Ovary (tissue), 9 donors: Measurements from ENCODE around the gene TIRAP. TPM values are rescaled to one million over a fixed set of nuclear protein-coding genes. Genes with fewer than 3 reads are reported as not detected.

Experiments
- DNase-seq, 5 donors: peaks; one replicate each; pipeline ENCODE4 v3.0.0-alpha.2; 2019 to 2020
- H3K27ac ChIP-seq, 2 donors: fragments of 200-600 bp; one replicate each; pipeline versions ENCODE4 v1.5.1 to v1.8.0; 2019 to 2022
- H3K27me3 ChIP-seq: fragments of 200-600 bp; one replicate; pipeline ENCODE4 v1.8.0; 2022
- H3K36me3 ChIP-seq: fragments of 200-600 bp; sonication (generic); one replicate; pipeline ENCODE4 v1.5.1; 2019
- H3K4me1 ChIP-seq: one replicate; pipeline ENCODE4 v1.8.1; 2013; ENCODE audit warnings: mild to moderate bottlenecking, moderate library complexity; ENCODE audit not compliant: insufficient read depth
- H3K4me3 ChIP-seq: fragments of 200-600 bp; sonication (generic); one replicate; pipeline ENCODE4 v1.5.1; 2017
- H3K9me3 ChIP-seq, 2 donors: fragments of 200-600 bp in 1 of 2; sonication (generic) in 1 of 2; one replicate each; pipeline versions ENCODE4 v1.5.1 to v1.8.1; 2013 to 2019; ENCODE audit warnings: mild to moderate bottlenecking in 1 of 2, moderate library complexity in 1 of 2
- EP300 ChIP-seq: sonication (generic); formaldehyde crosslinking; IDR thresholded peaks from one replicate; pipeline ENCODE4 v1.6.1; 2017; ENCODE audit warnings: antibody characterized with exemption
- POLR2A ChIP-seq: fragments of 450-650 bp; IDR thresholded peaks from one replicate; pipeline ENCODE4 v1.6.1; 2017; ENCODE audit warnings: antibody characterized with exemption, mild to moderate bottlenecking, moderate library complexity
- WGBS, 3 donors: extraction: QIAGEN DNeasy Blood & Tissue Kit in 1 of 3; methylation state at CpG; one replicate each; pipeline versions ENCODE4 v1.1.5 to v1.1.7; 2013 to 2017; 5-methylcytosine and 5-hydroxymethylcytosine counted together
- intact Hi-C, 4 donors: fragments of 100-400 bp; cut with DNase I; formaldehyde crosslinking; loops; one replicate each; pipeline versions ENCODE4 v1.11.0 to v1.15.1; 2022 to 2023
- polyA plus RNA-seq, 2 donors: library from polyadenylated mRNA; stranded (reverse); fragments of 200-250 nt in 1 of 2; fragments of 350-450 nt in 1 of 2; fragmentation: Illumina TruSeq in 1 of 2; extraction: RNeasy Lipid Tissue Mini Kit (QIAGEN cat#74804) in 1 of 2; gene quantifications; one replicate each; pipeline ENCODE4 v1.2.3, GENCODE V29; 2013 to 2014
- total RNA-seq, 7 donors: library from RNA; depleted of rRNA in 2 of 7; stranded (reverse); fragments of >200 nt in 2 of 7; fragmentation: NEBNext Ultra II Directional in 3 of 7; extraction: Animal tissue kit (Norgen Biotek cat#: 25700) in 3 of 7; gene quantifications; one replicate each; pipeline versions ENCODE4 v1.1.0 to v1.2.4, GENCODE V29; 2016 to 2023
- TF ChIP-seq, protein P1 (sequence below), 3 donors: fragments of 450-650 bp in 2 of 3; fragments of 200-600 bp in 1 of 3; IDR thresholded peaks; one replicate each; pipeline versions ENCODE4 v1.5.1 to v1.8.0; 2016 to 2022; ENCODE audit warnings: antibody characterized with exemption in 3 of 3, mild to moderate bottlenecking in 1 of 3
- donor health status: DM: no; HTN: no; CAD: no; lungs with moderate emphysema.
- donor health status: DM: no; HTN: no; CAD: no.
- donor health status: Bipolar disorder and iron deficiency.
- donor health status: DM: yes; HTN: yes; CAD: no.
- donor health status: DM: no; HTN: no; CAD: no.
- donor health status: DM: yes; HTN: yes; CAD: no.

Gene TIRAP
- total and polyA plus RNA-seq, 9 donors = 7.6 to 16.0 (median 14.5) TPM

DNA sequence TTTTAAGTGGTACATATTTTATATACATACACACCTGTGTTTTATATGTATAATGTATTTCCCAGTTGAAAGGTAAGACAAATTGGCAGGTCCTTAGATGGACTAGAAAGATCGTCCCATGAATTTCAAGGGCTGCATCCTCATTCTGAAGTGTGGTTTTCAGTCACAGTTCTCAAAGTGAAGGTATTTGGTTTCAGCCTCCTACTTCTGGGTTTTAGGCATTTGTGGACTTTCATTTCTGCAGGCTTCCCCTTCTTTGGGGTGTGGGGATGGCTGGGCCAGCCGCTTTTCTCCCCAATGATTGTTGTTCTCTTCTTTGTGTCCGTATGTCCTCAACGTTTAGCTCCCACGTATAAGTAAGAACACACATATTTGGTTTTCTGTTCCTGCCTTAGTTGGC lies 30.9 kb downstream of the TIRAP start:
- H3K4me3 ChIP-seq = no peak overlapping the region

DNA sequence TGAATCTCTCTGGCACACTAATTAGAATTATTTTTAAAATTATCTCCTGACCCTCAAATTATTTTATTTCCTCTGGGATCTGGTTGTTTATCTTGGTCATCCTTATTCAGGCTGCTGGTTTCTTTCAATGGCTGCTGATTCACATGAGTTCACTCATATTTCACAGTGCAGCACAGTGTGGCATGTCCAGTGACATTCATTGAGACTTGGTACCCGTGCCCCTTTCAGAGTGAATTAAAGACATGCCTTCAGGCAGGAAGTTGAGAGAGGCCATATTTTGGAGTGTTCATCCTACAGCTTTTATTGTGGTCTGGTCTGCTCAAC lies 34.5 kb downstream of the TIRAP start:
- WGBS, 3 donors = 26 to 37% (median 35%) methylated on average over 1 of the region's 1 CpG
- intact Hi-C loops = loop anchor here in 3 of 4 donors (5.0 to 10.0 kb wide), 3 partner anchors 40 to 117 kb away; partner anchors contain the start of gene ST3GAL4 (in 1 of the 3)
- TF ChIP-seq, protein P1, sequence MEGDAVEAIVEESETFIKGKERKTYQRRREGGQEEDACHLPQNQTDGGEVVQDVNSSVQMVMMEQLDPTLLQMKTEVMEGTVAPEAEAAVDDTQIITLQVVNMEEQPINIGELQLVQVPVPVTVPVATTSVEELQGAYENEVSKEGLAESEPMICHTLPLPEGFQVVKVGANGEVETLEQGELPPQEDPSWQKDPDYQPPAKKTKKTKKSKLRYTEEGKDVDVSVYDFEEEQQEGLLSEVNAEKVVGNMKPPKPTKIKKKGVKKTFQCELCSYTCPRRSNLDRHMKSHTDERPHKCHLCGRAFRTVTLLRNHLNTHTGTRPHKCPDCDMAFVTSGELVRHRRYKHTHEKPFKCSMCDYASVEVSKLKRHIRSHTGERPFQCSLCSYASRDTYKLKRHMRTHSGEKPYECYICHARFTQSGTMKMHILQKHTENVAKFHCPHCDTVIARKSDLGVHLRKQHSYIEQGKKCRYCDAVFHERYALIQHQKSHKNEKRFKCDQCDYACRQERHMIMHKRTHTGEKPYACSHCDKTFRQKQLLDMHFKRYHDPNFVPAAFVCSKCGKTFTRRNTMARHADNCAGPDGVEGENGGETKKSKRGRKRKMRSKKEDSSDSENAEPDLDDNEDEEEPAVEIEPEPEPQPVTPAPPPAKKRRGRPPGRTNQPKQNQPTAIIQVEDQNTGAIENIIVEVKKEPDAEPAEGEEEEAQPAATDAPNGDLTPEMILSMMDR (IDR thresholded peaks at IDR 0.05) = no peak
- no peak for TF ChIP-seq POLR2A
- TF ChIP-seq EP300 = no peak

More for the DNA sequence above, 30.9 kb downstream of the TIRAP start:
- Histone ChIP-seq H3K36me3 (no peaks in the 10 kb centered on the region), H3K9me3 (no peaks in the 10 kb centered on the region), H3K4me1 (peaks cover 13% of the 10 kb centered on the region), H3K27ac (no peak overlapping the region), H3K27me3 (no peaks in the 10 kb centered on the region)
- 87 to 90% (median 90%) methylated on average over 5 of the region's 5 CpGs for WGBS, 3 donors
- peak in 1 of 5 donors; percentile 2 for DNase-seq
- TF ChIP-seq EP300 (no peak), POLR2A (no peak)
- TF ChIP-seq, protein P1 (IDR thresholded peaks at IDR 0.05) = no peak
- intact Hi-C loops = loop anchor here (5.0 to 10.0 kb wide), 4 partner anchors 111 to 168 kb away; no protein-coding TSS in a partner anchor

DNA sequence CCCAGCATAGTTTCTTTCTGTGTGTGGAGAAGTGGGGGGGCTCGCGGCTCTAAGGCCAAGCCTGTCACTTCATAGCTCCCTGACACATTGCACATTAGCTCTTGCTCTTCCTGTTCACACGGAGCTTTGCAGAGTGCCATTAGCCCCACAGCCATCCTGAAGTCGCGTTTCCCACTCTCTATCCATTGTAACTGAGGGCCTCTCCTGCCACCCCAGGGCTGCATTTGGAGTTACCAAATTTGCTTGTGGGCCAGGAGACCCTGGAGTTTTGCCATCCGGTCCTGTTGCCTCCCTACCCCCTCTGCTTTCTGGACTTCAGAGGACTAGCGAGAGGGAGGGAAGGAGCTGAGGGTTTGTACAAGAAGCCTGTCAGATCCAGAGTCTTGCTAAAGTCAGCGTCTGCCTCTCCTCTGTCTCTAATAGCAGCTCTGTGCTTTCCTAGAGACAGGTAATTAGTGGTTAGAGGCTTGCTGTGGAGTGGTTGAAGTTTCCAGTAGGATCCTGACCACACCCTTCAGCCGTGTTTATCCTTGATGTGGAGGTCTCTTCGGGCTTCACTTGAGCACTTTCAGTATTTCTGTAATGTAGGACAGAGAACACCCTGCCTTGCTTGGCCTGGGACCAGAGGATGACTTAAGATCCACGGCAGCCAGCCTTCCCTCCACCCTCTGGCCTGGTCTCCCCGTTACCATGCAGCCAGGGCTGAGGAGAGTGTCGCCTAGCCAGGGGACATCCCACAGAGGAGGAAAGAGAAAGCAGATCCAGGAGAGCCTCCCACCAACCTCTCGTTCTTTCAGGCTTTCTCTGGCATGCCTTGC lies 35.1 kb downstream of the TIRAP start:
- no peaks in the 10 kb centered on the region for H3K27me3 ChIP-seq
- H3K4me3 ChIP-seq = peak overlapping the region; percentile 24
- H3K4me1 ChIP-seq = peaks cover 16% of the 10 kb centered on the region
- peak overlapping the region; percentile 31 to 71 for H3K27ac ChIP-seq
- no peaks in the 10 kb centered on the region for H3K36me3 ChIP-seq
- 13 to 22% (median 17%) methylated on average over 14 of the region's 14 CpGs for WGBS, 3 donors
- TF ChIP-seq EP300 (no peak), POLR2A (no peak)
- TF ChIP-seq, protein P1 (IDR thresholded peaks at IDR 0.05) = no peak
- intact Hi-C loops = loop anchor here in 3 of 4 donors (5.0 to 10.0 kb wide), 3 partner anchors 39 to 117 kb away; partner anchors contain the start of gene ST3GAL4 (in 1 of the 3)
- no peaks in the 10 kb centered on the region for H3K9me3 ChIP-seq
- DNase-seq = peak; percentile 76 to 87 (median 82)

More for the DNA sequence above, 34.5 kb downstream of the TIRAP start:
- Histone ChIP-seq H3K9me3 (no peaks in the 10 kb centered on the region), H3K36me3 (no peaks in the 10 kb centered on the region), H3K27me3 (no peaks in the 10 kb centered on the region), H3K4me1 (peaks cover 16% of the 10 kb centered on the region), H3K27ac (peak overlapping the region in 1 of 2 donors; percentile 71), H3K4me3 (no peak overlapping the region)
- no peak for DNase-seq

DNA sequence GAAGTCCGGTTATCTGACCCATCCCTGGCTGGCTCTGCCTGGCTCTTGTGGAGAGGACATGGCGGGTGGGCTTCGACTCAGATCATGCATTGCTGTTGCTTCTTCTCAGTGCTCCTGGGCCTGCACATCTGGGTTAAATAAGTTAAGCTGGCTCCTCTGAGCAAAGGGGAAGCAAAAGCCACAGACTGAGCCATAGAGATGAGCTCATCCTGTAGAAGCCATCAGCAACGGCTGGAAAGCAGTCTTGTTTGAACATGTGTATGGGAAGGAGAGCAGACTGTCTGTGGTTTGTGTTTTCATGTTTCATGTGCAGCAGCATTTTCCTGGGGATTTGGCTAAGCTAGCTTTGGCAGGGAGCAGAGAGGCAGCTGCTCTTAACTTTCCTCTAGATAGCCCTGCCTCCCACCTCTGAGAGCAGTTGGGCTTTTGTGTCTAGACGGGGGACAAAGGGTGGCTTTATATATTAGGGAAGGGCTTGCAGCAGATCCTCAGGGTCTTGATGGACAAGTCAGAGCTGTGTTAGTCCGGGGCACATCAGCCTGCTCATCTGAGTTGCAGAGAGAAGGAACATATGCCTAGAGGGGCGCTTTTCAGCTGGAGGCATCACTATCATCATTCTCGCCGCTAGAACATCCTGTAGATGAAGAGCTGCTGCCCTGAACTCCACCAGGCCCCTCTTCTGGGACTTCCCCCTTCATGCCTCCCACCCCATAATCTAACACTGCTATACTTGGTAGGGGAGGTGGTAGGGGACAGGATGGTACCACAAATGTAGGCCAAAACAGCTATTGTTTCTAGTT lies 35.9 kb downstream of the TIRAP start:
- no peak for TF ChIP-seq EP300
- TF ChIP-seq, protein P1 (IDR thresholded peaks at IDR 0.05) = no peak
- TF ChIP-seq POLR2A = no peak
- Histone ChIP-seq H3K27ac (peak overlapping the region; percentile 31 to 71), H3K4me3 (no peak overlapping the region), H3K9me3 (no peaks in the 10 kb centered on the region), H3K27me3 (no peaks in the 10 kb centered on the region), H3K4me1 (peaks cover 16% of the 10 kb centered on the region), H3K36me3 (no peaks in the 10 kb centered on the region)
- intact Hi-C loops = loop anchor here in 3 of 4 donors (5.0 to 10.0 kb wide), 3 partner anchors 39 to 116 kb away; partner anchors contain the start of gene ST3GAL4 (in 1 of the 3)
- WGBS, 3 donors = 19 to 35% (median 22%) methylated on average over 9 of the region's 9 CpGs
- peak in 3 of 5 donors; percentile 40 to 52 (median 51) for DNase-seq
